ENCODE measurements around the gene SPRYD4.

The SPRYD4 gene

GRCh38 chr12:56522411-56523193 is 54.2 kb downstream of the SPRYD4 start:
- DNase-seq, result no peak

- DNase-seq, result no peak
These were observed 60.5 kb downstream of the SPRYD4 start for GRCh38 chr12:56528846-56529245.

Measured in activated CD4-positive, alpha-beta T cell treated with anti-CD3 and anti-CD28 coated beads for 4 hours (primary cell).